Measurements from ENCODE around the gene CA14.

CA14 gene

DNA sequence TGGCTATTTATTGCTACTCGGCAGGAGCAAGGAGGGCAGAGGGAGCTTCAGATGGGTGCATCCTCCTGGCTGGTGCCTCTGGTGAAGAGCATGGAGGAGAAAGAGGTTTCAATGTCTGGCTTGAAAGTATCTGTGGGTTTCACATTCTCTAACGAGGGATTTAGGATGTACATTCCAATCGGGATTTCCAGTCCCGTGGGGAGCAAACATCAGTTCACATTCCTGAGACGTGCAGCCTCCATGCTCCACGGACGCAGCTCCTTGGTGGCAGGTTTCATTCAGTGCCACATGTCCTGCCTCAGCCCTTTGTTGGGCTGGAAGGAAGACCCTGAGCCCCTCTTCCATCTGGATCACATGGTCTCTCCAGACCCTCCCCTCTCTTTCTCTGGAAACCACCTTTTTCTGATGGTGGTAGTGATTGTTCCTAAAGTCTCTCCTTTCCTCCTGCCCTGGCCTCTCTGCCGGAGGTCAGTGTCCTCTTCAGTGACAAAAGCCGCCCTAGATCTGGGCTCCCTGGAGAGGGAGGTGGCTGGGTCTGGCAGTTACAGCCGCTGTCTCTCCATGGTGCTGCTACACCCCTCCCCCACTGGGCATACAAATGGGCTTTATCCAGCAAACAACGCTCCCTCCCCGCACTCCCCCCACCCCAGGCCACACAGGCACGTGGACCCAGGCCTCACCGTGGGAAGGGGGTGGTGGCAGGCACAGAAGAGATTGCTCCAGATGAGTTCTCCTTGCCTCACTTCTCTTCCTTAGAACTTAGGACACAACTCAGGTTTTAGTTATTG is 826 bp upstream of the CA14 start:
- no peaks in the 10 kb centered on the region for H3K27me3 ChIP-seq (ENCODE audit: insufficient read depth, low read depth, severe bottlenecking)
- peak; percentile 51 for DNase-seq
- H3K4me3 ChIP-seq (ENCODE audit: low read depth, low read length) = peak overlapping the region; percentile 44
- H3K36me3 ChIP-seq = no peaks in the 10 kb centered on the region
- peaks cover 2% of the 10 kb centered on the region for H3K9me3 ChIP-seq (ENCODE audit: severe bottlenecking)
- no peak overlapping the region; the same call in 1 of the 2 replicates for H3K27ac ChIP-seq
- TF ChIP-seq, protein P1, sequence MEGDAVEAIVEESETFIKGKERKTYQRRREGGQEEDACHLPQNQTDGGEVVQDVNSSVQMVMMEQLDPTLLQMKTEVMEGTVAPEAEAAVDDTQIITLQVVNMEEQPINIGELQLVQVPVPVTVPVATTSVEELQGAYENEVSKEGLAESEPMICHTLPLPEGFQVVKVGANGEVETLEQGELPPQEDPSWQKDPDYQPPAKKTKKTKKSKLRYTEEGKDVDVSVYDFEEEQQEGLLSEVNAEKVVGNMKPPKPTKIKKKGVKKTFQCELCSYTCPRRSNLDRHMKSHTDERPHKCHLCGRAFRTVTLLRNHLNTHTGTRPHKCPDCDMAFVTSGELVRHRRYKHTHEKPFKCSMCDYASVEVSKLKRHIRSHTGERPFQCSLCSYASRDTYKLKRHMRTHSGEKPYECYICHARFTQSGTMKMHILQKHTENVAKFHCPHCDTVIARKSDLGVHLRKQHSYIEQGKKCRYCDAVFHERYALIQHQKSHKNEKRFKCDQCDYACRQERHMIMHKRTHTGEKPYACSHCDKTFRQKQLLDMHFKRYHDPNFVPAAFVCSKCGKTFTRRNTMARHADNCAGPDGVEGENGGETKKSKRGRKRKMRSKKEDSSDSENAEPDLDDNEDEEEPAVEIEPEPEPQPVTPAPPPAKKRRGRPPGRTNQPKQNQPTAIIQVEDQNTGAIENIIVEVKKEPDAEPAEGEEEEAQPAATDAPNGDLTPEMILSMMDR (IDR thresholded peaks at IDR 0.05; ENCODE audit: low read depth, low read length) = no peak

DNA sequence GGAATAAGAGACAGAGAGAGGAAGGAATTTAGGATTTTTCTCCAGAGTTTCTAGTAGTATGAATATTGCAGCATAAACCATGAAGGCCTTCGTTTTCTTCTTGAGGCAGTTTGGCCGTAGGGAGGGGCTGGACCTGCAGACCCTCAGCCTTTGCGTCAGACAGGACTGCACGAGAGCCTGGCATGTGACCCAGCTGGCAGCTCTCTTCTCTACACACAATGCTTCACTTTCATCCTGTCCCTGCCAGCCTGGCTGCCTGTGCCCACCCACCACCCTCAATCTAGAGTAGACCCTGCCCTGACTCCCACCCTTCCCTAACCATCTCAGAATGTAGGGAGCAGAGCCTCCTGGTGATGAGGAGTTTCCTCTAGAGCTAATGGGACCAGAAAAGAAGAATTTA is 1.6 kb downstream of the CA14 start:
- Histone ChIP-seq H3K9me3 (ENCODE audit: severe bottlenecking) (peaks cover 2% of the 10 kb centered on the region), H3K27me3 (ENCODE audit: insufficient read depth, low read depth, severe bottlenecking) (no peaks in the 10 kb centered on the region), H3K4me3 (ENCODE audit: low read depth, low read length) (no peak overlapping the region), H3K36me3 (peaks cover 1% of the 10 kb centered on the region), H3K27ac (no peak overlapping the region)
- DNase-seq = no peak
- TF ChIP-seq, protein P1 (IDR thresholded peaks at IDR 0.05; ENCODE audit: low read depth, low read length) = no peak

DNA sequence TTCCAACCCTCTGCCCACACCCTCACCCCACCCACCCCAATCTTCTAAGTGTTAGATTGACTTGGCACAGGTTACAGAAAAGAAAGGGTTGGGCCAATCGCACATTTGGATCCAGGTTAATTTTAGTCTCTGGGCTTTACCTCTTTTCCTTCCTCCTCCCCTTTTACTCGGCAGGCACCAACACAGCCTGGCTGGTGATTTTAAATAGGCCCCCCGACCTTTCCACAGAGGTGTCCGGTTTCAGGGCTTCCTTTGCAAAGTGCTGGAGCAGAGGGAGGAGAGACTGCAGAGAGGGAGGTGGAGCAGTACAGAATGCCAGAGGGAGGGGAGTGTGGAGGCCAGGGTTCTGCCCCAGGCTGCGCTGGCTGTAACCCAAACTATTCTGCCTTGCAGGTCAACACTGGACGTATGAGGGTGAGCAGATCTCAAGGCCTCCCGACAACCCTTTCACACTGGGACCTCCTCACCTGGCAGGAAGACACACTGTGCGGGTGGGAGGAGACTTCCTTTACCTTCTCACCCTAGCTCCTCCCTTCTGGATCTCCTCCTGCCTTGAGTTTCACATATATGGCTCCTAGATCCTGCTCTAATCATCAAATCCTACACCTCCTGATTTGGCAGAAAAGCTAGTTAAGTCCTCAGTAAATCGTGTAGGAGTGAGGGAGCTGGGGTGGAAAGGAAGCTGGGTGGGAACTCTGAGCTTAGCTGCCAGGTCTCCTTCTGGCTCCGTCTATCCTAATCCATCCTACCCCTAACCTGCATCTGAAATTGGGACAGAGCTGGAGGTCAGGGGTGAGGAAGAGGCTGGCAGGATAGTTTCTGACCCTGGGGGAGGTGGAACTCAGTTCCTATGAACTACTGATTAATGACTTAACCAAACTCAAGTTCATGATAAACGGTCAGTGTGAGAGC is 2.4 kb downstream of the CA14 start:
- Histone ChIP-seq H3K4me3 (ENCODE audit: low read depth, low read length) (no peak overlapping the region), H3K36me3 (peaks cover 9% of the 10 kb centered on the region), H3K27ac (peak overlapping the region; percentile 16; the same call in 1 of the 2 replicates), H3K9me3 (ENCODE audit: severe bottlenecking) (peaks cover 2% of the 10 kb centered on the region), H3K27me3 (ENCODE audit: insufficient read depth, low read depth, severe bottlenecking) (no peaks in the 10 kb centered on the region)
- TF ChIP-seq, protein P1 (IDR thresholded peaks at IDR 0.05; ENCODE audit: low read depth, low read length) = no peak
- DNase-seq = peak; percentile 45

DNA sequence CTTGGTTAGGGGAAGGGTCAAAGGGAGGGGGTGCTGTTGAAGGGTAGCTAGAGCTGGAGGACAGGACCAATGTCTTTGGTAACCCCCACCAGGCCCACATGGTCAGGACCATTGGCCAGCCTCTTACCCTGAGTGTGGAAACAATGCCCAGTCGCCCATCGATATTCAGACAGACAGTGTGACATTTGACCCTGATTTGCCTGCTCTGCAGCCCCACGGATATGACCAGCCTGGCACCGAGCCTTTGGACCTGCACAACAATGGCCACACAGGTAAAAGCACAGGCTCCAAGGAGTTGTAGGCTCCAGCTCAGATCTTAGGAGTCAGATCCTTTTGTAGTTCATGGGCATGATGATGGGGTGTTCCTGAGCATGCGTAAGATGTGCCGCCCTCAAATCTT is 3.8 kb downstream of the CA14 start:
- H3K27ac ChIP-seq = no peak overlapping the region
- peaks cover 23% of the 10 kb centered on the region for H3K36me3 ChIP-seq
- no peaks in the 10 kb centered on the region for H3K27me3 ChIP-seq (ENCODE audit: insufficient read depth, low read depth, severe bottlenecking)
- DNase-seq = no peak
- TF ChIP-seq, protein P1 (IDR thresholded peaks at IDR 0.05; ENCODE audit: low read depth, low read length) = no peak
- H3K4me3 ChIP-seq (ENCODE audit: low read depth, low read length) = no peak overlapping the region
- H3K9me3 ChIP-seq (ENCODE audit: severe bottlenecking) = no peaks in the 10 kb centered on the region

DNA sequence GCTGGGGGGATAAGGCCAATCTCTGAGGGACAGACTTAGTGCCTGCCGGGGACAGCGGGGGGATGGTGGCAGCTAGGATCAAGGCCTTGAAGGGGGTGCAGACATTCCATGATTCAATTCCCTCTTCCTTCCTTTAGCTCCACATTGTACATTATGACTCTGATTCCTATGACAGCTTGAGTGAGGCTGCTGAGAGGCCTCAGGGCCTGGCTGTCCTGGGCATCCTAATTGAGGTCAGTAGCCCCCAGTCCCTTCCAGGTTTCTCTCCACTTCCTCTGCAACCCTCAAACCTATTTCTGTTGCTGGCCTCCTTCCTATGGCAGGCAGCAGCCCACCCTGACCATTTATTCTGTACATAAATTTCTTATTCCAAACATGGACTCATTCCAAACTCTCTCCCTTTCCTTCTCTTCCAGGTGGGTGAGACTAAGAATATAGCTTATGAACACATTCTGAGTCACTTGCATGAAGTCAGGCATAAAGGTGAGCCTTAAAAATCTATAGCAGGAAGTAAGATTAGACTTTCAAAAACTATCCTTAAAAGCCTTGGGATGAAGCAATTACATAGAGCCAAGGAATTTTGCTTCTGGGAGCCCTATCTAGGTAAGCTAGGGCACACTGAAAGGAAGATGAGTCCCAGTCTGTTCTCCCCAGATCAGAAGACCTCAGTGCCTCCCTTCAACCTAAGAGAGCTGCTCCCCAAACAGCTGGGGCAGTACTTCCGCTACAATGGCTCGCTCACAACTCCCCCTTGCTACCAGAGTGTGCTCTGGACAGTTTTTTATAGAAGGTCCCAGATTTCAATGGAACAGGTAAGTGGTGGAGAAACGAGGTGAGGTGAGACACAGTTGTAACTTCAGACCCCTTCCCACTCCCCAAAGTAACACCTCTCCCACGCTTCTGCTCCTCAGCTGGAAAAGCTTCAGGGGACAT is 5.1 kb downstream of the CA14 start:
- Histone ChIP-seq H3K27ac (no peak overlapping the region), H3K36me3 (peaks cover 36% of the 10 kb centered on the region), H3K27me3 (ENCODE audit: insufficient read depth, low read depth, severe bottlenecking) (no peaks in the 10 kb centered on the region), H3K4me3 (ENCODE audit: low read depth, low read length) (no peak overlapping the region), H3K9me3 (ENCODE audit: severe bottlenecking) (no peaks in the 10 kb centered on the region)
- TF ChIP-seq, protein P1 (IDR thresholded peaks at IDR 0.05; ENCODE audit: low read depth, low read length) = no peak
- no peak for DNase-seq

Data from WERI-Rb-1 (cell line).